Measurements from ENCODE around the gene C19orf67.

GRCh38 chr19:14055396-14055795 is 30.2 kb downstream of the C19orf67 start:
- TF ChIP-seq CTCF (IDR thresholded peaks at IDR 0.05) (no peak), EP300 (IDR thresholded peaks at IDR 0.05) (no peak)

Data from tibial nerve (tissue), 4 donors.